NCI-H128 (cell line): ENCODE data around the gene TATDN2.
"Not testable (repeated sequence)": the region's sequence is repeated elsewhere in the genome, so short reads cannot be mapped to it uniquely, and the experiment has no call there.

Source experiments
- DNase-seq: peaks from one replicate; lab custom pipeline; 2025; ENCODE audit not compliant: unreplicated experiment; lab: John Stamatoyannopoulos, UW

TATDN2 gene

DNA sequence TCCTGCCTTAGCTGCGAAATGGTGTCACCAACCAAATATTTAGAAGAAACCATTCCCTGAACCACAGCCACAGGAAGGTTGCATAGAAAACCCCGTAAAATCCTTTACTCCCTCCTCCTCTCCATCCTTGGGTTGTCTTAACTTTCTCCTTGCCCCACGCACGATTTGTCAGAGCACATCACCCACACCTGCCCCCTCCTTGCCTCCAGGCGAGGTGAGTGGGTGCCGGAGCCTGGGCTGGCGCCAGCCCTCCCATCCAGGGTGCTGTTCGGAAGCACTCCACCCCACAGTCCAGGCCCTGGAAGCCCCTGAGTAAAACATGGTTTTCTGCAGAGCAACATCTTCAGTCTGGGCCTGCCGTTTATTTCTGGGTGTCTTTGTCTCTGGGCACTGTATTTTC, 40.8 kb downstream of the TATDN2 start:
- DNase-seq = no peak

DNA sequence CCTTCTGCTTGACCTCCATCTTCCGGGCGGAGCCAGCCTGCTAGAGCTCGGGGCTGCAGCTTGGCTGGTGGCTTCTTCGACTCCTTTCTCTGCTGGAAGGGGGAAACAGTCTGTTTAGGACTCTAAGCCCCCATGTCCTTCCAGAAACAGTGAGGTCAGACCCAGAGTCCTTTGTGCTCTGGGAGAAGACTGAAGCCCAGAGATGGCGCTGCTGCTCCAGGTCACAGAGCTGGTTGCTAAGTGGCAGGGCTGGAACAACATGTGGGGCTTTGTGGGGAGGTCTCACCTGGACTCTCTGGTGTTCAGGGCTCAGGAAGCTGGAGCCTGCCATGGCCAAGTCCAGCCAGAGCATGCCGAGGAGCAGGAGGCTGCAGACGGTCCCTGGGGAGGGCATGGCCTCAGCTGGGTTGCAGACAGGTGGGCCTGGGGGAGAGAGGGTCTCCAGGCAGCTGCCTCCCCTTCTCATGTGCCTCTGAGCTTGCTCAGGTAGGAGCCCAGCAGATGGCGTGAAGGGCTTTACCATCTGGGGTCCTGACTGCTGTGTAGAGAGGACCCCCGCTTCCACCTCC, 41.6 kb downstream of the TATDN2 start:
- DNase-seq = no peak

DNA sequence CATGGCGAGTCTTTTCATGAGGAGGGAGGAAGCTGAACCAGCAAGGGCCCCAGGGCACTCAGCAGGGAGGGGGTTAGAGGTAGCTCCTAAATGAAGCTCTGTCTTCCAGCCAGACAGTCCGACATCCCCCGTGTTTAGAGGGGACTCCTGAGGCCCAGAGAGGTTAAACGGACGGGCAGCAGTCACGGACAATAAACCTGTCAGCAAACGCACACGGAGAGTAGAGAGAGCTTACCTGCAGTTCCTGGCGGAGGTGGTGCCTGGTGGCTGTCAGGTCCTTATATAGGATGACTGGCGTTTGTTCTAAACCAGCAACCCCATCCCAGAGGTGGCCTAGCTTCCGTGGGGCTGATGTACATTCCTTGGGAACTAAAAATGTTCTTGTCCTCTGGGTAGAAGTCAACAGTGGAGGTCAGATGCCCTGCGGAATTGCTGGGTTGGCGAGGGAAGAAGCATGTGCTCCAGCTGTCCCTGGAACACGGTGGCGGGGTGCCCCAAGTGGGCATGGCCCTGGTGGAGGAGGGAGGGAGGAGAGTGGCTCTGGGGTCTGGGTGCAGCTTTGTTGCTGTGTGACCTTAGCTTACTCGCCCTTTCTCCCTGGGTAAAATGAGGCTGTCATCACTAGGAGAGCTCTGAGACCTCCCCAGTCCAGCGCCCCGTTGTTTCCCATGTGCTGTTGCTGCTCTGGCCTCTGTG, 42.4 kb downstream of the TATDN2 start:
- no peak for DNase-seq

DNA sequence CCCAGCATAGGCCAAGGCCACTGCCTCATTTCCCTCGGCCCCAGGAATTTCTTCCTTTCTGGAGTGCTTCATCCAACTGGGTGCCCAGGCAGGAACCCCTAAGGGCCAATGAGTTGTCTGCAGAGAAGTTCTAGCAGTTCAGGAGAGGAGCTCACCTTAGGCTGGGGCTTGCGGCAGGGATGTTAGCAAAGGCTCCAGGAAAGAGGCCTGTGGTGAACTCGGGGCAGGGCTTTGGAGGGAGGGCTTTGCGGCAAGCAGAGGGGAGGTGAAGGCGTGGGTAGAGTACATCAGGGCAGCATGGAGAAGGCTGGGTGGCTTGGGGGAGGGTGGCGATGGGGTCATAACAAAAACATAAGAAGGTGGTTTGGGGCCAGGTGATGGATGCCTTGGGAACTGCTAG, 43.4 kb downstream of the TATDN2 start:
- no peak for DNase-seq

DNA sequence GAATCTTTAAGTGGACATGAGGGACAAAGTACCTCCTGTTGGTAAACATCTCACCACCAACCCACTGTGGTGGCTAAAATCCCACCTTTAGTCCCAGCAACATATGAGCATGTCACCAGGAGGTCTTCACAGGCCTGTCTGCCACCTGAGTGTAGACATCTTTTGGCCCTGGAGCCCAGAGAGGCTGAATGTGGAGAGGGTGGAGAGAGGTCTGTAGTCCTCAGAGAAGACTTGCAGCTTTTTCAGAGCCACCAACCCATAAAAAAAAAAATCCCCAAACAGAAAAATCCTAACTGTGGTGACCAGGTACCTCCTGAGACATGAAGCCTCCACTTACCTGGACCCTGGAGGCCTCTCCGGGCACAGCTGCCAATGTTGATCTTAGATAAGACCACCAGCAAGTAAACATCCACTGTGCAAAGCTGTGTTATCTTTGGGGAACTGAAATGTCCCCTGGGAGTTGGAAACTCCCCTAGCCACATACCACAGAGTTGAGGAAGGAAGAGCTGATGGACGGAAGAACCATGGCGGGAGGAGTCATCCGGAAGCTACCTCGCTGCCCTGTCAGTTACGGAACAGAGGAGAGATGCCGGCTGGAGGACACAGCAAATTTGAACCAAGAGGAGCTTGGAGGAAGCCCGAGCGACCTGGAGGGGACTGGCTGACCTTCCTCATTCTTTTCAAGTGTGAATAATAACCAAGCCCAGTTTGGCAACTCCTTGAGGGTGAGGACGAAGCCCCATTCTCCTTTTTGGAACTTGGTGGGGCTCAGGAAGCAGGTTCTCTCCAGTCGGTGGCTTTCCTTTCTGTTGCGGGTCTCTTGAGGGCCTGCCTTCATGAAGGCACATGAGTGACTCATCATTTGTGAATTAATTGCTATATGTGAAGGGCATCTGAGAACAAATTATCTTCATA, 44.5 kb downstream of the TATDN2 start, which contains the start of gene GHRL:
GHRL (minus strand) TSS at position 443 of the 915 bp plus-strand sequence. CDS start 2,767 bp downstream, outside the sequence.
- DNase-seq = no peak

DNA sequence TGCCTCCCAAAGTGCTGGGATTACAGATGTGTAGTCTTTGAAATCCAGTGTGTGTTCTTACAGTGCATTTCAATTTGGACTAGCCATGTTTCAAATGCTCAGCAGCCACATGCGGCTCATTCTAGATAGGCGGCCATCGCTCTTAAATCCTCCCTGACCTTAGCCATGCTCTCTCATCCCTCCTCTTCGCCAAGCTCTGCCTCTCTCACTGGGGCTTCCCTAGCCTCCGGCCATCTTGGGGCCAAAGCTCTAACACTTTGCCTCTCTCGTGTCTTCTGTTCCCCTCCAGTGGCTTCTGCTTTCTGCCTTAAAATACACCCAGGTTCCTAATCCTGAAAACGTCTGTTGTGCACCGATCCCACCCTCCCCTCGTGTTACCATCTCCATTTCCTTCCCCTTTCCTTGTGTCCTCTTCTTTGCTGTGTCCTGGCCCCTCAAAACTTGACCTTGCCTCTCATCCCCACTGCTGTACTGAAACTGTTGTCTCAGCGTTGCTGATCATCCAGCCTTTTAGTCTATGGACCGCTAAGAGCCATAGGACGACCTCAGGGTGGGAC, 45.8 kb downstream of the TATDN2 start:
- DNase-seq = no peak

DNA sequence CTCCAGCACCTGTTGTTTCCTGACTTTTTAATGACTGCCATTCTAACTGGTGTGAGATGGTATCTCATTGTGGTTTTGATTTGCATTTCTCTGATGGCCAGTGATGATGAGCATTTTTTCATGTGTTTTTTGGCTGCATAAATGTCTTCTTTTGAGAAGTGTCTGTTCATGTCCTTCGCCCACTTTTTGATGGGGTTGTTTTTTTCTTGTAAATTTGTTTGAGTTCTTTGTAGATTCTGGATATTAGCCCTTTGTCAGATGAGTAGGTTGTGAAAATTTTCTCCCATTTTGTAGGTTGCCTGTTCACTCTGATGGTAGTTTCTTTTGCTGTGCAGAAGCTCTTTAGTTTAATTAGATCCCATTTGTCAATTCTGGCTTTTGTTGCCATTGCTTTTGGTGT, 49.8 kb downstream of the TATDN2 start:
- DNase-seq = not testable (repeated sequence)

DNA sequence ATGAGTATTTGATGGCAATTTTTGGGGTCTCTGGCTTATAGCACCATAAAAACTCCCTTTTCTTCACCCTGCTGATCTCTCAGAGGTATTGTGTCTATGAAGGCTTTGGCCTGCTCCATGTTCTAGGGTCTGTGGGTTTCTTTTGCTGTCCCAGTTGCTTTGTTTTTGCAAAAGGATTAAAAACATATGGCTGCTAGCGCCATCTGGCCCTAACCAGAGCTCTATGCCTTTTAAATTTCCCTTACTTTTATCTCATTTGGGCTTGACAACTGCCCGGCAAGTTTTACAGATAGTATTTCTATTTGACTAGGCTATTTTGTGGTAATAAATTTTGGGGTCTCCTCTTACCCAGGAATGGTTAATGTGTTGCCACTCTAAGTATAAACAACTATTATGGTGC, 50.9 kb downstream of the TATDN2 start:
- DNase-seq = no peak

DNA sequence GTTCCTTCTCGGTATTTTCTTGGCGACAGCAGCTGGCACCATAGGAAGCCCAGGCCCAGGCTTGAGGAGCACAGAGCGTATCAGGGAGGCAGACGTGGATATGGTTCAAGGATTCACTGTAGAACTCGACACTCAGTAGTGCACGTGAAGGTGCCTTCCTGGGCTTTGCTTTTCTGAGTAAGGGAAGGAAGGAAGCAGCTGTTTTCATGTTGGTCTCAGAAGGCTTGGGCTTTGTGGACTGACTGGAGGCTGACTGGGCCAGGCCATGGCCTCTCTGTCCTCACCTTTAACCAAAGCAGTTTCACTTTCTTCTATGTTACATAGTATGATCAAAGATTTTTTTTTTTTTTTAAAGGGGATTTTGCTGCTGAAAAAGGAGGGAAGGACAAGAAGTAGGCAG, 51.4 kb downstream of the TATDN2 start:
- no peak for DNase-seq

DNA sequence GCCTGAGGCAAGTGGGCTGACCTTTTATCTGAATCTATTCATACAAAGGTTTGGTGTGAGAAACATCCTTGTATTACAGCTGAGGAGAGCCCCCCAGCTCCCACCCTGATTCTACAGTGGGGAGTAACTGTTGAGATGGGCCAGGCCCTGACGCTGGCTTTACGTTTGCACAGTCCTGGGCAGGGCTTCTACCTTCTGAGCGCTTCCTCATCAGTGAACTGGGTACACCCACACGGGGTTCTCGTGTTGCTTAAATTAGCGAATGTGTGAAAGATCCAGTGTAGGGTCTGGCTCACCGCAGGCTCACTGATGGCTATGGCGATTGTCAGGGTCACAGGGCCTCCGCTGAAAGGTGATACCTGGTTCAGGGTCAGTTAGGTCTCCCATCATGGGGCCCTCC, 51.8 kb downstream of the TATDN2 start:
- no peak for DNase-seq

DNA sequence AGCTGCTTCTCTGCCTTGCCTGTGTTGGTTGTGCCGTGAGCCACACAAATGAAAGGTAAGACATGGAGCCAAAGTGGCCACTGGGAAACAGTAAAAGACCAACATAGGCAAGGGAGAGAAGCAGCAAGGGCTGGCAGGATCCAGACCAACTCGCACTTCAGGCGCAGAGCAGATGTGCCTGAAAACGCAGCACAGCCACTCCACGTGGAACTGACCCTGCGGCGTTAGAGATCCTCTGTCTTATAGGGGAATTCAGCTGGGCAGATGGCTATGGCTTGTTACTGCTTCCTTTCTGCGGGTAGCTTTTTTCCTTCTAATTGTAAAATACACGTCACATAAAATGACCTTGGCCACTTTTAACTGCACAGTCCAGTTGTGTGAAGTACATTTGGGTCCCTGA, 54.8 kb downstream of the TATDN2 start:
- DNase-seq = no peak

DNA sequence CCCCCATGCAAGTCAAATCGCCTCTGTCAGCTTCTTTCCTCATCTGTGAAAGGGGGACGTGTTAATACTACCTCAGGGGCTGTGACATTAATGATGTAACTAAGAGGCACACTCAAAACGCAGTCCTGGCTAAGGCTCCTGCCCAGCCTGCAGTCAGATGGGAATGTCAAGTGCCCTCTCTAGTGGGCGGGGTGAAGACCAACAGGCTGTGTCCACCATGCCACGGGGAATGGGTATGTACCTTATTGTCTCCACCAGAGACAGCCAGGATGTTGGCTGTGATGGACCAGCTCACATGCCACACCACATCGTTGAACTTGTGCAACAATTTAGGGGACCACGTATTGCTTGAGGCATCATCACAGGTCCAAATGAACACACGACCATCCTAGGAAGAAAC, 55.5 kb downstream of the TATDN2 start:
- no peak for DNase-seq

DNA sequence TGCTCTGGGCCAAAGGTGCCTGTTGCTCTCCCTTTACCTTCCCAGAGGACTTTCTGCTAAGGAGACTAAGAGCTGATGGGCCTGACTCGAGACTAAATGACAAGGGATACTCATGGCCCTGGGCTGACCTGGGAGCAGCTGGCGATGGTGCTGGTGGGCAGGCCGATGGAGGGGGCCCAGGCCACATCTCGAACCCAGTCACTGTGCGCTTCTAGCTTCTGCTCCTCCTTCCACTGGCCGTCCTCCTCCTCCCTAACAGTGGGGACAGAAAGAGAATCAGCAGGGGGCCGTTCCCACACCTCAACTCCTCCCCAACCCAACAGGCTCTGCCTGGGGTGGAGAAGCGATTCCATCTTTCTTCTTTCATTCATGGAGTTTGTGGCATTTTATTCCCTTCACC, 56.6 kb downstream of the TATDN2 start:
- DNase-seq = no peak

DNA sequence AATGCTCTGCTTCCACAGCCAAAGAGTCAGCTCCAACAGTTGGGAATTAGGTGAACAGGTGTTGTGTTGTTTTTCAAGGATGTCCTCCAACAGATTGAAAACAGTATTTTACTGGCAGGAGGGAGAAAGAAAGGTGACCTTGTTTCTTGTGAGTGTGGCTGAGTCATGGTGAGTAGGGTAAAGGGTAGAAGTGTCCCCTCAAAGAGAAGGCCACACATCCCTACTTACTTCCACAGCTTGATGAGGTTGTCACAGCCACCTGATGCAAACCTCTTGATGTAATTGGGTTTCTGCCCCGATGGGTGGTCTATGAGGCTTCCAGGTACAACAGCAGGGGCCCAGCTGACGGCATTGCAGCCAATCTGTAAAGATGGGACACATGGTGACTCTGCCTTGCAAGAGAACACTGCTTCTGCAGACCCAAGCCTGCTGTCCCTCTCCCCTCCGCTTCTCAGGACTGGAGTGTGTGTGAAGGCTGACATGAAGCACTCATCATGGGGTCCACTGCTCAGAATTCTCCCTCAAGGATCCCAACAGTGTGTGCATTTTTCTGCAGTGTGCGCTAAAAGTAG, 57.2 kb downstream of the TATDN2 start:
- DNase-seq = no peak

DNA sequence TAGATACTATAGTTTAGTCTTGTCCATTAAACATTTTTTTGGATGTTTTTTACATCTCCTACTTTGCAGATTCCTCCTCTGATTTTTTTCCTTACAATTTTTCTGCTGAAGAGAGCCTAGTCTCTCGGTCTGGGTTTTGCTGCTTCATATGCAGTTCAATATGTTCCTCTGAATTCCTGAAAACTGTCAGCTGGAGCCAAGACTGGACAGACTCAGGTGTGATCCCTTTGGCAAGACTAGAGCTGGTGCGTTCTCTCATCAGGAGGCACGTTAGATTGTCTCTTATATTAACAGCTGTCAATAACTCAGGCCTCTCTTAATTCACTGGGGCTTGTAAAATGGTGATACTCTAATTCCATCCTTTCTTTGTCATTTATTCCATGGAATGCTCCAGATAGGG, 57.9 kb downstream of the TATDN2 start:
- DNase-seq = no peak

DNA sequence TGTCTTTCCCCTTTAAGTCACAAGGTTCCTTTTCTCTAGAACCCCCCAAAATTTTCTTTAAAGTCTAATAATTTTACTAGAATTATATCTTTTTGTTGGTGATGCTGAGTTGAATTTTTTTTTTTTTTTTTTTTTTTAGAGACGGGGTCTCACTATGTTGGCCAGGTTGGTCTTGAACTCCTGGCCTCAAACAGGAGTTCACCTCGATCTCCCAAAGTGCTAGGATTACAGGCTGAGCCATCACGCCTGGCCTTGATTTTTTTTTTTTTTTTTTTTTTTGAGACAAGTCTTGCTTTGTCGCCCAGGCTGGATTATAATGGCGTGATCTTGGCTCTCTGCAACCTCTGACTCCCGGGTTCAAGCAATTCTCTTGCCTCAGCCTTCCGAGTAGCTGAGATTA, 60.4 kb downstream of the TATDN2 start:
- DNase-seq = no peak

DNA sequence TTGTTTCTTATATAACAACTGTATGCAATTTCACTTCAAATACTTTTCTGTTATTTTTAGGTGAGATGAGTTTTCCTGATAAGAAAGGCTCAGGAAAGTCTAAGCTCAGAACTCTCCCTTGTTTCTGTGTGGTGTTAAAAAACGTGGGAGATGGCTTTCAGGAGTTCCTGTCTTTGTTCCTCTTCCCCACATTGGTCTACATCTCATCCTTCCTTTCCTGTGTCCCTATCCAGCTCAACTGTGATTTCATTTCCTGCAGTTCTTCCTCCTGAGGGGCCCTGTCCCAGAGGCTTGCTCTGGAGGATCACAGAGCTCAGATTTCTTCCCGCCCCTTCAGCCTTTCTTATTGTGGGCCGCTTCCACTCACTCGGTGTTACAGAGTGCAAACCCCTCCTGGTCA, 61.5 kb downstream of the TATDN2 start:
- DNase-seq = no peak

DNA sequence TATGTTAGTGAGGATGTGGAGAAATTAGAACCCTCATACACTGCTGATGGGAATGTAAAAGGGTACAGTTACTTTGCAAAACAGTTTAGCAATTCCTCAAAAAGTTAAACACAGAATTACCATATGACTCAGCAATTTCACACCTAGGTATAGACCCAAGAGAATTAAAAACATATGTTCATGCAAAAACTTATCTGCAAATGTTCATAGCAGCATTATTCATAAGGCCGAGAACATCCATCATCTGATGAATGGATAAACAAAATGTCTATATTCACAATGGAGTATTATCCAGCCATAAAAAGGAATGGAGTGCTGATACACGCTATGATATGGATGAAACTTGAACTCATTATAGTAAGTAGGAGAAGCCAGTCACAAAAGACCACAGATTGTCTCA, 62.3 kb downstream of the TATDN2 start:
- DNase-seq = no peak

DNA sequence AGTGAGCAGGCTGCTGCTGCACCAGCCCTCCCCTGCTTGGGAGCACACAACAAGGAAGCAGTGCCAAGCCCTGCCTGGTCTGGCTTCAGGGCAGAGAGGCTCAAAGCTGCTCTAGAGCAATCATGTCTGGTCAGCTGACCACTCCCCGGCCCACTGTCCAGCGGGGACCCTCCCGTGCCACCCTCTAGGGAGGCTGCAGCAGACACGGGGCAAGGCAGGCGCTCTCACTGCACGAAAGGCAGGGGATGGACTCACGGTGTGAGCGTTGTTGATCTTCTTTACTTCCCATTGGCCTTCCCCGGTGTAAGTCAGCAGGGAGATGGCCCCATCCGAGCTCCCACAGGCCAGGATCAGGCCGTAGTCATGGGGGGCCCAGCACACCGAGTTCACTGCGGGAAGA, 63.5 kb downstream of the TATDN2 start:
- DNase-seq = no peak

DNA sequence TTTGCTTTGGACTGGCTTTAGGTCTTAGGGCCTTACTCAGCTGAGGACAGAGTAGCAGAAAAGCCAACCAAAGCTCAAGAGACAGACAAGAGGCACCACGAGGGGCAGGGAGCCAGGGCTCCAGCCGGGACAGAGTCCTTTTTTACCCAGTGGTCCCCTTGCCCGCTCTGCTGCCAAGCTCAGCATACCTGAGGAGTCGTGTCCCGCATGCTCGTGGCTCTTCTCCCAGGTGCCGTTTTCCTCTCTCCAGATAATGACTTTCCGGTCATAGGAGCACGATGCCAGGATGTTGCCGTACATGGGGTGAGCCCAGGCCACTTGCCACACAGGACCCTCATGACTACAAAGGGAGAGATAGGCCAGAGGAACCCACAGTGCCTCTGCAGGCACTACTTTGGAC, 64.1 kb downstream of the TATDN2 start:
- DNase-seq = no peak

DNA sequence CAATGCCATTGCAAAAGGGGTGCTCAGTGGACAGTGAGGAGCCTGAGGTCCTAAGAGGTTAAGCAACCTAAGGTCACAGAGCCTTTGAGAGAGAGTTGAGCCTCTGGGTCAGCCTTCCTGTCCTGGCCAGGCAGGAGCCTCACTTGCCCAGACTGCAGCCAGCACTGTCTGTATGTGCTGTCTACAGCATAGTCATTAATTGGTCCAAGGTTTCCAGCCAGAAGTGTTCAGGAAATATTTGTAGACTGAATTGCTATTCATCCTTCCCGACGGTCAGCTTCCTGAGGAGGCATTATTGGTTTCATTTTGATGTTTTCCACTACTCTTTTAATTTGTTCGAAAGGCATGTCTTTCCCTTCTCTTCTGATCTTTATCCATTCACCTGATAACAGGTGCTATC, 64.6 kb downstream of the TATDN2 start:
- DNase-seq = no peak
